Mucosa of stomach (tissue), 1 donor: ENCODE data around the gene ERFL.
"Not testable (repeated sequence)": the region's sequence is repeated elsewhere in the genome, so short reads cannot be mapped to it uniquely, and the experiment has no call there.

Experiments used
- H3K27me3 ChIP-seq: one replicate; pipeline ENCODE4 v1.7.0; 2013; ENCODE audit warnings: mild to moderate bottlenecking, low read length; ENCODE audit not compliant: control insufficient read depth, insufficient read depth
- H3K36me3 ChIP-seq: one replicate; pipeline ENCODE4 v1.7.0; 2013; ENCODE audit warnings: low read length; ENCODE audit not compliant: control insufficient read depth, insufficient read depth
- H3K4me1 ChIP-seq: one replicate; pipeline ENCODE4 v1.7.0; 2013; ENCODE audit warnings: mild to moderate bottlenecking, low read length; ENCODE audit not compliant: control insufficient read depth, insufficient read depth
- H3K4me3 ChIP-seq: one replicate; pipeline ENCODE4 v1.7.0; 2013; ENCODE audit warnings: low read length
- H3K9ac ChIP-seq: one replicate; pipeline ENCODE4 v1.7.0; 2013; ENCODE audit warnings: mild to moderate bottlenecking, low read length, moderate library complexity
- H3K9me3 ChIP-seq: one replicate; pipeline ENCODE4 v1.7.0; 2013; ENCODE audit warnings: mild to moderate bottlenecking, low read length, moderate library complexity; ENCODE audit not compliant: control insufficient read depth
- donor health status: Pancreatic carcinoma.

The ERFL gene

DNA sequence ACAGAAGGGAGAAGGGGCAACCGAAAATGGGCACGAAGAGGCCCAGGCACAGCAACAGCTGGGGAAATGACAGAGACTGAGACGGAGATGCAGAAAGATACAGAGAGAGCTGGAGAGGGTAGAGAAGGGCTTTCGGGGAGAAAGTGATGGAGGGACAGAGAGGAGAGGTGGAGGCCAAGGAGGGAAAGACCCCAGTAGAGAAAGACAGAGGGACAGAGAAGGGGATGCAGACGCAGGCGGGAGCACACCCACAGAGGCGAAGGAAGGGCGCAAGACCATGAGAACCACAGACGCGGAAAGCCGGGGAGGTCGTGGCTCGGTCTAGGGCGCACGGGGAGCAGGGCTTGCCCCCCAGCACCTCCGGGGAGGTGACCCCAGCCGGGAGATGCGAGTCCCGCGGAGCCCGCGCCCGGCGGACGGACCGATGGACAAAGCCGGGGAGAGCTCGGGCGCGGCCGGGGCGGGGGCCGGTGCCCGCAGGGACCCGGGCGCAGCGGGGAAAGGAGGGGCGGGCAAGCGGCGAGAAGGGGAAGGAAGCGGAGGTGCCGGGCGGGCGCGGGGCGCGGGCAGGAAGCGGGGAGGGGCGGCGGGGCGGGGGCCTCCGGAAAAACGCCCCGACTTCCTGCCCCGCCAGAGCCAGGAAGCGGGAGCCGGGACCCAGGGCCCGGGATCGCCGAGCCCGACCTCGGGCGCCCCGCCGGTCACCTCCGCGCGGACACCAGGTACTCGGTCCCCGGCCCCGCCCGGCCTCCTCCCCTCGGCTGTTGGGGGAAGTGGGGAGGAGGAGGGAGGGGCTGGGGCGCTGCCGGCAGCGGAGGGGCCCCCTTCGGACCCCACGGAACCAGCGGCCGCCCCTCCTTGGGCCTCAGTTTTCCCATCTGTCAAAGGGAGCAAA, 45.4 kb downstream of the ERFL start, which contains the start of gene ARHGEF1:
Gene ARHGEF1, plus strand, starts transcription at position 617 of the 895 bp plus-strand sequence. CDS start 4,899 bp downstream, outside the sequence.
- Histone ChIP-seq H3K36me3 (no peaks in the 10 kb centered on the region), H3K4me1 (peaks cover 30% of the 10 kb centered on the region)

DNA sequence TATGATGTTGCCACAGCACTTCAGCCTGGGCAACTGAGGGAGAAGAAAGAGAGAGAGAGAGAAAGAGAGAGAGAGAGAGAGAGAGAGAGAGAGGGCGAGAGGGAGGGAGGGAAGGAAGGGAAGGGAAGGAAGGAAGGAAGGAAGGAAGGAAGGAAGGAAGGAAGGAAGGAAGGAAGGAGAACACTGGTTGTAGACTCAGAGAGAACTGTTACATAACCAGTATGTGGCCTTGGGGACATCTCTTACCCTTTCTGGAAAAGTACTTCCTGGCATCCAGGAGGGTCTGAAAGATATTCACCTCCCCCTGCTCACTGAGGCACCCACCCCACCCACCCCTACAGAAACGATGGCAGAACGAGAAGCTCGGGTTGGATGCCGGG, 47.9 kb downstream of the ERFL start:
- H3K4me3 ChIP-seq = no peak overlapping the region
- H3K4me1 ChIP-seq = peaks cover 6% of the 10 kb centered on the region
- H3K36me3 ChIP-seq = no peaks in the 10 kb centered on the region
- no peaks in the 10 kb centered on the region for H3K9me3 ChIP-seq
- H3K27me3 ChIP-seq = peaks cover 3% of the 10 kb centered on the region
- H3K9ac ChIP-seq = no peak overlapping the region

More for the DNA sequence above, 45.4 kb downstream of the ERFL start, which contains the start of gene ARHGEF1:
- Histone ChIP-seq H3K27me3 (peaks cover 3% of the 10 kb centered on the region), H3K4me3 (peak within 1 kb of the TSS; percentile 58), H3K9ac (peak within 1 kb of the TSS; percentile 71), H3K9me3 (no peaks in the 10 kb centered on the region)

DNA sequence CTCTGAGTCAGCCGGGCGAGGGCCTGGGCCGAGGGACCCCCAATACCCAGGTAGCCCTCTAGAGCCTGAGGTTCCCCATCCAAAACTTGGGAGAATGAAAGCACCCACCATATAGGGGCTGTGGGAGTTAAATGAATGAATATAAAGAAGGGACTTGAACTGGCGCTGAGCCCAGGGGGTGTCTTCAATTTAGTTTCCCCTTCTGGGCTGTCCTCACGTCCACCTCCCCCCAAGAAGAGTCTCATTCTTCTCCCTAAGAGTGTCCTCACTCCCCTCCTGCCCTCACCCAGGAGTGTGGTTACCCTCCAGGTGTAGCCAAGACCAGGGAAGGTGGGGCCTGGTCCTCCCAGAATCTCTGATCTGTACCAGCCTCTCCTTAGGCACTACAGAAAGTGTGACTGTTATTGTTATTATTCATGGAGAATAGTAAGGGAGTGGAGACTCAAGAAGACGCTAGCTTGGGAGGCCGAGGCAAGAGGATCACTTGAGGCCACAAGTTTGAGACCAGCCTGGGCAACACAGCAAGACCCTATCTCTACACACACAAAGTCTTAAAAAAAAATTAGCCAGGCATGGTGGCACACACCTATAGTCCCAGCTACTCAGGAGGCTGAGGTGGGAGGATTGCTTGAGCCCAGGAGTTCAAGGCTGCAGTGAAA, 48.5 kb downstream of the ERFL start:
- Histone ChIP-seq H3K9ac (no peak overlapping the region), H3K4me1 (peaks cover 2% of the 10 kb centered on the region)

DNA sequence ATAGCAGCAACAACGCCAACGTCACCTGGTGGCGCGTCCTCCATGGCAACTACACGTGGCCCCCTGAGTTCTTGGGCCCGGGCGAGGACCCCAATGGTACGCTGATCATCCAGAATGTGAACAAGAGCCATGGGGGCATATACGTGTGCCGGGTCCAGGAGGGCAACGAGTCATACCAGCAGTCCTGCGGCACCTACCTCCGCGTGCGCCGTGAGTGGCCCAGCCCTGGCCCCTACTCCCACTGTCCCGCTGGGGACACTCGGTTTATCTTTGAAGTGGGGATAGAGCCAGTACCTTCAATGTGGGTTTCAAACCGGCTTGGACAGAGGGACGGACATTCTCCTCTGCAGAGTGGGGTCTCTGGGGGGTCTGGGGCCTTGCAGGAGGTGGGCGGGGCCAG, 49.2 kb downstream of the ERFL start:
- no peak overlapping the region for H3K9ac ChIP-seq
- H3K27me3 ChIP-seq = peaks cover 3% of the 10 kb centered on the region
- H3K4me1 ChIP-seq = no peaks in the 10 kb centered on the region
- no peaks in the 10 kb centered on the region for H3K9me3 ChIP-seq
- H3K4me3 ChIP-seq = no peak overlapping the region
- no peaks in the 10 kb centered on the region for H3K36me3 ChIP-seq

More for the DNA sequence above, 48.5 kb downstream of the ERFL start:
- Histone ChIP-seq H3K27me3 (peaks cover 3% of the 10 kb centered on the region), H3K4me3 (no peak overlapping the region), H3K9me3 (no peaks in the 10 kb centered on the region), H3K36me3 (no peaks in the 10 kb centered on the region)

DNA sequence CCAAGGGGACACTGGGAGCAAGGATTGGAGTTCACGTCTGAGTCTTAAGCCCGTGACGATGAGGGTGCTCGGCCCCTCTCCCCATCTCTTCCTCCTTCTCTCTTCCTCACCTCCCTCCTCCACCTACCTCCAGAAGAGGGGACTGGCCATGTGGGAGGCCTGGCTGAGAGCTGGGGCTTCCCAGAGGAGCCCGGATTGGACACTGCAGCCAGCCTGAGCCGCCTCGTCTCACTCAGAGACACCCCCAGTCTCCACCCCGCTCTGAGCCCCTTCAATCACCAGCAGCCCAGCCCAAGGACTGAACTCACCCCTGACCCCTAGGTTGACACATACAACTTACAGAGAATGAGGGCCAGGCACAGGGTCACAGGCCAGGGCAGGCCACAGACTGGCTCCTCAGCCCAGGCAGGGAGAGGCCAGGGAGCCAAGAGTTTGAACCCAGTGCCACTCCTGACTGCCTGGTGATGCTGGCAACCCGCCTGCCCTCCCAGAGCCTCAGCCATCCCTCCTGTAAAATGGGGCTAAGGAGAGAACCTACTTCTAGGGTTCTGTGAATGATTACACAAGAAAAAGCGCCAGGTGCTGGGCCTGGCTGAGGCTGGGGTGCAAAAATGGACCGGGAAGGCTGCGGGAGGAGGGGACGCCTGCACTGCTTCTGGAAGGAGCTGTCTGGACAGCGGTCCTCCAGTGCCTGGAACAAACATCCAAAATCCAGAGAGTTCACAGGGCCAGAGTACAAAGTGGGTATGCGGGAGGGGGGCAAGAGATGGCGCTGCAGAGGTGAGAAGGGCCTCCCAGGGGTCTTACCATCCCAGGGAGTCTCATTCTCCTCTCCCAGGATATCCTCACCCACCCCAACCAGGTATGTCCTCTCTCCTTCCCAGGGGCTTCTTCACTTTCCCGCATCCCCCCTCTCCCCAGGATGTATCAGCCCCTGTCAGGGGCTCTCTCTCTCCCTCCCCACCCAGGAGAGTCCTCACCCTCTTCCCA, 50.0 kb downstream of the ERFL start:
- Histone ChIP-seq H3K4me1 (peaks cover 3% of the 10 kb centered on the region), H3K9me3 (no peaks in the 10 kb centered on the region), H3K4me3 (no peak overlapping the region), H3K36me3 (no peaks in the 10 kb centered on the region), H3K27me3 (peaks cover 3% of the 10 kb centered on the region), H3K9ac (no peak overlapping the region)

DNA sequence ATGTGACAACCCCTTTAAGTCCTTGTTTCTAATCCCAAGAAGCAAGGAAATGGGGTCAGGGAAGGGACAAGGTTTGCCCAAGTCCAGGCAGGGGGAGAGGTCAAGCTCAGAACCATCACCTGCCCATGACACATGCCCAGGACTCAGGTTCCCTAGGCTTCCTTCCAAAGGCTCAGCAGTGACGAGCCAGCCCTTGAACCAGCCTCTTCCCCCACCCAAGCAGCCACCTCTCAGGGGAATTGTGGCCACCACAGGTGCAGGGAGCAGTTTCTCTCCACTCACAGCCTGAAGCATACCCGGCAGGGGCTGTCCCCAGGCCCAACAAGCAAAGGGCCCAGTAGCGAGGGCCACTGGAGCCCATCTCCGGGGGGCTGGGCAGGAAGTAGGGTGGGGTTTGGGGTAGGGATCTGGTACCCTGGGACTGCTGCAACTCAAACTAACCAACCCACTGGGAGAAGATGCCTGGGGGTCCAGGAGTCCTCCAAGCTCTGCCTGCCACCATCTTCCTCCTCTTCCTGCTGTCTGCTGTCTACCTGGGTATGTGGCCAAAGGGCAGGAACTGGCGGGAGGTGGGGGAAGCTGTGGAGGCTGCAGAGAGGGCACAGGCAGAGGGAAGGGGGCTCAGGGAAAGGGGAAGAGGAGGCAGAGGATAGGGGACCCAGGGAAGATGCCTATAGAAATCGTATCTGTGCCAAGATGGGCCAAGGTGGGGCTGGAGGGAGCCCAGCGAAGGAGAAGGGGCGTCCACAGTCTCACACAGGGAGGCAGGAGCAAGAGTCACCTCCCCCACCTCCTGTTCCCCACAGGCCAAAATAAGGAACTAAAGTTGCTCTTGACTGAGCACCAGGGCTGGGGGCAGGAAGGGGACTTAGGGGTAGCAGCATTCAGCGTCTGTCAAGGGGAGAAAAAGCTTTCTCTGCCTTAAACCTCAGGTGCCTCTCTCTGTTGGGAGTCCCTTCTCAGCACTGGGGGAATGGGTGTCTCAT, 51.1 kb downstream of the ERFL start, which contains the start of gene CD79A:
Gene CD79A, plus strand, starts transcription at position 433 of the 986 bp plus-strand sequence. Its CDS starts 26 bp downstream, at position 459.
- peaks cover 12% of the 10 kb centered on the region for H3K4me1 ChIP-seq
- no peak within 1 kb of the TSS for H3K4me3 ChIP-seq
- peaks cover 3% of the 10 kb centered on the region for H3K27me3 ChIP-seq
- no peaks in the 10 kb centered on the region for H3K36me3 ChIP-seq
- H3K9me3 ChIP-seq = no peaks in the 10 kb centered on the region
- H3K9ac ChIP-seq = no peak within 1 kb of the TSS

DNA sequence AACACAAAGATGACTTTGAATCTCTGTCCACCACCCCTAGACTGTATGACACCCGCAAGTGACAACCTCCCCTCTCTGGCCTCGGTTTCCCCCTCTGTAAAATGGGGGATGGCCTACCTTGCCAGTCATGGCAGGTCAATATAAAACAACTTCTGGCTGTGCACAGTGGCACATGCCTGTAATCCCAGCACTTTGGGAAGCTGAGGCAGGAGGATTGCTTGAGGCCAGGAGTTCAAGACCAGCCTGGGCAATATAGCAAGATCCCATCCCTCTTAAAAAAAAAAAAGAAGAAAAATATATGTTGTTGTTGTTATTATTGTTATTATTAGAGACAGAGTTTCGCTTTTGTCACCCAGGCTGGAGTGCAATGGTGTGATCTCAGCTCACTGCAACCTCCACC, 52.3 kb downstream of the ERFL start:
- H3K9ac ChIP-seq, H3K36me3 ChIP-seq, H3K4me3 ChIP-seq, H3K27me3 ChIP-seq, H3K9me3 ChIP-seq: not testable (repeated sequence)
- H3K4me1 ChIP-seq = peaks cover 12% of the 10 kb centered on the region

DNA sequence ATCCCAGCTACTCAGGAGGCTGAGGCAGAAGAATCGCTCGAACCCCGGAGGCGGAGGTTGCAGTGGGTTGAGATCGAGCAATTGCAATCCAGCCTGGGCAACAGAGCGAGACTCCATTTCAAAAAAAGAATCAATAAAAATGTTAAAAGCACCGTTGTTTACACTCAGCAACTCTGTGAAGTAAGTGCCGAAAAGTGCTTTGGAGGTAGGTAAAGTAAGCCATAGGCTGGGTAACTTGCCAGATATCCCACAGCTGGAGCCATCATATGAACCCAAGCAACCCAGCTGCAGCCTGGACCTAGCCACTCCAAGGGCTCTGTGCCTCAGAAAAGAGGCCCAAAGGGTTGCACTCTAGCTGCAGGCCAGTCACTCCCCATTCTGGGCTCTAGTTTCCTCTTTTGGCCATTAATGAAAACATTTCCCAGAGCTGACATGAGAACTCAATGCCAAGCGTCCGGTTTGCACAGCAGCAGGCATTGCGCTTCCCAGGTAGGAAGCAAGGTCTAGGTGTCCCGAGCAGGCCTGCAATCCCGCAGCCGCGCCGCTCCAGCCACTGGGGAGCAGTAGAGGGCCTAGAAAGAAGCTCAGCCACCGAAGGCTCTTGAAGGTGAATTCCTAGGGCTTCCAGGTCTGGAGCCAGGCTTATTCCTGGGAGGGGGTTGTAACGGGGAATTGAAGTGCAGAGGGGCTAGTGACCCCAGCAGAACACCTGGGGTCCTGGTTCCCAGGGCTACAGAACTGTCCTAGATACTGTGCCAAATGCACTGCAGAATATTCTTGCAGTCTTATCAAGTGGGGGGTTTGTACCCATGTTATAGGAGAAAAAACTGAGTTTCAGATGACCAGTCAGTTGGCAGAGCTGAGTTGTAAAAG, 55.2 kb downstream of the ERFL start:
- Histone ChIP-seq H3K27me3 (peaks cover under 1% of the 10 kb centered on the region), H3K4me3 (no peak overlapping the region), H3K9me3 (no peaks in the 10 kb centered on the region), H3K9ac (no peak overlapping the region), H3K4me1 (peaks cover 35% of the 10 kb centered on the region), H3K36me3 (peaks cover 8% of the 10 kb centered on the region)

DNA sequence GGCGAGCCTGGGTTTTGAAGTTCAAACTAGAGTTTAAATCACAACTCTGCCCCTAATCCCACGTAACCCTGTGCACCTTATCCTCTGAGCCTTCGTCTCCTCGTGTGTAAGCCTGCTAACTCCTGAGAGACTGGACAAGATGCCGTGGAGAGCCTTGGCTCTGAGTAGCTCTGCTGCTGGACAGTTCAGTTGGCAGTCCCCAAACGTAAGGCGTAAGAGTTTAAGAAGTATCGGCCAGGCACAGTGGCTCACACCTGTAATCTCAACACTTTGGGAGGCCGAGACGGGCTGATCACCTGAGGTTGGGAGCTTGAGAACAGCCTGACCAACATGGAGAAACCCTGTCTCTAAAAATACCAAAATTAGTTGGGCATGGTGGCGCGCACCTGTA, 55.9 kb downstream of the ERFL start:
- H3K9me3 ChIP-seq = no peaks in the 10 kb centered on the region
- no peak overlapping the region for H3K9ac ChIP-seq
- H3K27me3 ChIP-seq = no peaks in the 10 kb centered on the region
- H3K4me1 ChIP-seq = peaks cover 39% of the 10 kb centered on the region
- peaks cover 8% of the 10 kb centered on the region for H3K36me3 ChIP-seq
- no peak overlapping the region for H3K4me3 ChIP-seq
